Ovary (tissue), 3 donors: ENCODE data around the gene GEMIN2.

Experiments used
- EP300 ChIP-seq: sonication (generic); formaldehyde crosslinking; IDR thresholded peaks from one replicate; pipeline ENCODE4 v1.6.1; 2017; ENCODE audit warnings: antibody characterized with exemption
- POLR2A ChIP-seq: fragments of 450-650 bp; IDR thresholded peaks from one replicate; pipeline ENCODE4 v1.6.1; 2017; ENCODE audit warnings: antibody characterized with exemption, mild to moderate bottlenecking, moderate library complexity
- TF ChIP-seq, protein P1 (sequence below), 3 donors: fragments of 450-650 bp in 2 of 3; fragments of 200-600 bp in 1 of 3; IDR thresholded peaks; one replicate each; pipeline versions ENCODE4 v1.5.1 to v1.8.0; 2016 to 2022; ENCODE audit warnings: antibody characterized with exemption in 3 of 3, mild to moderate bottlenecking in 1 of 3
- donor health status: DM: no; HTN: no; CAD: no.

DNA sequence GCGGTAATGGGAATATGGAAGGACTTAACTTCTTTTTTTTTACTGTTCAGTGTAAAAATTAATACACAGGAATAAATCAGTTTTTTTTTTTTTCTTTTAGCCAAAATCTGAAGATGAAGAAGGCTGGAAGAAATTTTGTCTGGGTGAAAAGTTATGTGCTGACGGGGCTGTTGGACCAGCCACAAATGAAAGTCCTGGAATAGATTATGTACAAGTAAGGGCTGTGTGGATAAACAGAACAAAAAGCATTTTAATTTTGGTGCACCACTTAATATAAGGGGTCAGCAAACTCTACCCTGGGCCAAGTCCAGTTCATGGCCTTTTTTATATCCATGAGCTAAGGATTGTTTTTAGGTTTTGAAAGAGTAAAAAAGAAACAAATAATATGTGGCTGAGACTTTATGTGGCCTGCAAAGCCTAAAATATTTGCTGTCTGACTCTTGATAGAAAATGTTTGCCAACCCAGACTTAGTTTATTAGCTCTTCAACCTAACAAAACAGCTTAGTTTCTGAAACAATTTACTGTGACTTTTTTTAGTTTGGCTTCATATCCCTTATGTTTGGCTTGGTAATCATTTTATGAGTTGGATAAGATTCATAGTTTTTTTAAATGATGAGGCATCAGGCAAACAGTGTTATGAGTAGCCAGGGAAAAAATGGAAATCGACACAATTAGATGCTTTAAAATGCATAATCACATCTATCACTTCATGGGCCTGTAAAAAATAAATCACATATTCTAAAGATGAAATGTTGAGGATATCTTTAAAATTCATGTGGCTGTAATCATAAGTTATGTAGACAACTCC, 8.4 kb downstream of the GEMIN2 start:
- TF ChIP-seq, protein P1, sequence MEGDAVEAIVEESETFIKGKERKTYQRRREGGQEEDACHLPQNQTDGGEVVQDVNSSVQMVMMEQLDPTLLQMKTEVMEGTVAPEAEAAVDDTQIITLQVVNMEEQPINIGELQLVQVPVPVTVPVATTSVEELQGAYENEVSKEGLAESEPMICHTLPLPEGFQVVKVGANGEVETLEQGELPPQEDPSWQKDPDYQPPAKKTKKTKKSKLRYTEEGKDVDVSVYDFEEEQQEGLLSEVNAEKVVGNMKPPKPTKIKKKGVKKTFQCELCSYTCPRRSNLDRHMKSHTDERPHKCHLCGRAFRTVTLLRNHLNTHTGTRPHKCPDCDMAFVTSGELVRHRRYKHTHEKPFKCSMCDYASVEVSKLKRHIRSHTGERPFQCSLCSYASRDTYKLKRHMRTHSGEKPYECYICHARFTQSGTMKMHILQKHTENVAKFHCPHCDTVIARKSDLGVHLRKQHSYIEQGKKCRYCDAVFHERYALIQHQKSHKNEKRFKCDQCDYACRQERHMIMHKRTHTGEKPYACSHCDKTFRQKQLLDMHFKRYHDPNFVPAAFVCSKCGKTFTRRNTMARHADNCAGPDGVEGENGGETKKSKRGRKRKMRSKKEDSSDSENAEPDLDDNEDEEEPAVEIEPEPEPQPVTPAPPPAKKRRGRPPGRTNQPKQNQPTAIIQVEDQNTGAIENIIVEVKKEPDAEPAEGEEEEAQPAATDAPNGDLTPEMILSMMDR (IDR thresholded peaks at IDR 0.05), result no peak
- TF ChIP-seq POLR2A, result no peak
- TF ChIP-seq EP300, result no peak
